Chondrocyte (in vitro differentiated cells): Measurements from ENCODE around the gene PGBD1. TPM values are rescaled to one million over a fixed set of nuclear protein-coding genes. Genes with fewer than 3 reads are reported as not detected.

Source experiments
- total RNA-seq: library from RNA; stranded (reverse); gene quantifications from 3 replicates; pipeline ENCODE4 v1.2.1, GENCODE V29; 2021

PGBD1 gene
- total RNA-seq, 1 donor from 2014 or later, result 8.5 TPM

Other genes starting within 250 kb of the PGBD1 start
- gene ZNF165, start 201.0 kb upstream of the PGBD1 start, total RNA-seq, result 0.25 to 0.39 TPM (median 0.26 TPM) in 3 replicates
- gene ZSCAN16, start 157.0 kb upstream of the PGBD1 start, total RNA-seq, result 2.5 to 3.0 TPM (median 3.0 TPM) in 3 replicates
- 21.4 to 25.6 TPM (median 22.2 TPM) in 3 replicates for gene ZKSCAN8, start 139.7 kb upstream of the PGBD1 start, total RNA-seq
- gene ZSCAN9, start 56.3 kb upstream of the PGBD1 start, total RNA-seq, result 12.1 to 13.0 TPM (median 12.8 TPM) in 3 replicates
- gene ZKSCAN4, start 29.3 kb upstream of the PGBD1 start, total RNA-seq, result 4.8 to 7.1 TPM (median 5.1 TPM) in 3 replicates
- not detected in 3 replicates for gene NKAPL, start 22.3 kb upstream of the PGBD1 start, total RNA-seq
- 12.6 to 18.9 TPM (median 14.8 TPM) in 3 replicates for gene ZSCAN26, start 14.4 kb upstream of the PGBD1 start, total RNA-seq
- 1.8 to 2.6 TPM (median 2.0 TPM) in 3 replicates for gene ZSCAN31, start 54.6 kb downstream of the PGBD1 start, total RNA-seq
- gene ZKSCAN3, start 68.4 kb downstream of the PGBD1 start, total RNA-seq, result 4.9 to 7.8 TPM (median 5.5 TPM) in 3 replicates
- 3.7 to 5.1 TPM (median 4.1 TPM) in 3 replicates for gene ZSCAN12, start 118.2 kb downstream of the PGBD1 start, total RNA-seq
- gene ZSCAN23, start 161.9 kb downstream of the PGBD1 start, total RNA-seq, result 2.1 to 3.5 TPM (median 3.3 TPM) in 3 replicates
- not detected in 3 replicates for gene GPX6, start 234.2 kb downstream of the PGBD1 start, total RNA-seq
- gene GPX5, start 244.3 kb downstream of the PGBD1 start, total RNA-seq, result not detected in 3 replicates